HG02840 (cell line): ENCODE measurements around the gene CELSR1.

Source experiments
- ATAC-seq: cut with Tn5 transposase; IDR thresholded peaks from one replicate; pipeline ENCODE4 v1.9.1; 2021; ENCODE audit warnings: mild to moderate bottlenecking, moderate library complexity, moderate number of reproducible peaks; ENCODE audit not compliant: unreplicated experiment, low FRiP score

CELSR1 gene

GRCh38 chr22:46358766-46359165, 178.7 kb downstream of the CELSR1 start:
- ATAC-seq: no peak

GRCh38 chr22:46357711-46358520, 179.5 kb downstream of the CELSR1 start:
- no peak for ATAC-seq

GRCh38 chr22:46356496-46357480, 180.6 kb downstream of the CELSR1 start:
- no peak for ATAC-seq

- ATAC-seq: no peak
Observed at GRCh38 chr22:46355996-46356471, 181.4 kb downstream of the CELSR1 start.

- ATAC-seq: no peak
Observed at GRCh38 chr22:46355369-46355995, 181.9 kb downstream of the CELSR1 start.

GRCh38 chr22:46354993-46355305, 182.5 kb downstream of the CELSR1 start:
- no peak for ATAC-seq

- no peak for ATAC-seq
Observed at GRCh38 chr22:46354176-46354992, 183.0 kb downstream of the CELSR1 start.

- no peak for ATAC-seq
Observed at GRCh38 chr22:46353483-46354105, 183.8 kb downstream of the CELSR1 start.

GRCh38 chr22:46352691-46353386, 184.6 kb downstream of the CELSR1 start:
- ATAC-seq: no peak

- no peak for ATAC-seq
Observed at GRCh38 chr22:46352276-46352675, 185.1 kb downstream of the CELSR1 start.

- no peak for ATAC-seq
Observed at GRCh38 chr22:46351767-46352166, 185.7 kb downstream of the CELSR1 start.

- ATAC-seq: no peak
Observed at GRCh38 chr22:46351131-46351735, 186.2 kb downstream of the CELSR1 start.

- no peak for ATAC-seq
Observed at GRCh38 chr22:46350646-46351045, 186.8 kb downstream of the CELSR1 start.

- ATAC-seq: no peak
Observed at GRCh38 chr22:46350121-46350520, 187.3 kb downstream of the CELSR1 start.

- ATAC-seq: no peak
Observed at GRCh38 chr22:46349681-46350080, 187.7 kb downstream of the CELSR1 start.

- no peak for ATAC-seq
Observed at GRCh38 chr22:46349238-46349637, 188.2 kb downstream of the CELSR1 start.

GRCh38 chr22:46348099-46348695, 189.2 kb downstream of the CELSR1 start:
- no peak for ATAC-seq

GRCh38 chr22:46347646-46348045, 189.8 kb downstream of the CELSR1 start:
- ATAC-seq: no peak
